GM18909 (cell line): ENCODE measurements around the gene PTPN11.
"Not testable (repeated sequence)": the region's sequence is repeated elsewhere in the genome, so short reads cannot be mapped to it uniquely, and the experiment has no call there.

Source experiments
- ATAC-seq: cut with Tn5 transposase; IDR thresholded peaks from one replicate; pipeline ENCODE4 v1.9.1; 2021; ENCODE audit warnings: mild to moderate bottlenecking; ENCODE audit not compliant: unreplicated experiment, poor library complexity

PTPN11 gene

GRCh38 chr12:112503512-112503911 is 84.8 kb downstream of the PTPN11 start:
- no peak for ATAC-seq

GRCh38 chr12:112506513-112507166 is 87.9 kb downstream of the PTPN11 start:
- no peak for ATAC-seq

DNA sequence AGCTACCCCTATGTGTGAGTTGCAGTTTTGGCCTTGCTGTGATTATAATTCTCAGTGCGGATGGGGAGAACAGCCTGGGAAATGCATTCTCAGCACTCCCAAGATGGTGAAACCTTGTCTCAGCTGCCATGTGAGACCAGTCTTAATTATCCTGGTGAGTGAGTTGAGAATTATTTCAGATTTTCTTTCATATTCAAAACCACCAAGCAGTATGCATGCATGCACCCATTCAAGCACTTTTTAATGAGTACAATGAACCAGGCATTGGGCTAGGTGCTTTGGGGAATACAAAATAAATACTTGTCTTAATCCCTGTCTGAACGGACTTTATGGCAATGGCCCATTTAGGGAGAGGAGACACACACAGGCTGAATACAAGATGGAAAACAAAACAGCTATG is 94.7 kb downstream of the PTPN11 start:
- no peak for ATAC-seq

DNA sequence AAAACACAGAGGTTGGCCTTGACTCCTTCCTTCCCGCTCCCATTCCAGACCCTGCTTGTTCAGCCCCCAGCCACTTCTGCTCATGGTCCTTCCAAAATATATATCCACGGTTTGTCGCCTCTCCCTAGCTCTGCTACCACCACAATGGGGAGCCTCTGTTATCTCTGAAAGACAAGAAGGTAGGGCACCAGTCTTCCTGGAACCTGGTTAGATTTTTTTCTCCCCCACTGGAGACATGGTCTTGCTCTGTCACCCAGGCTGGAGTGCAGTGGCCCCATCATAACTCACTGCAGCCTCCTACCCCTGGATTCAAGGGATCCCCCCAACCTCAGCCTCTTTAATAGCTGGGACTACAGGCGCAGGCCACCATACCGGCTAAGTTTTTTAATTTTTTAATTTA is 95.7 kb downstream of the PTPN11 start:
- no peak for ATAC-seq

- no peak for ATAC-seq
Measured at GRCh38 chr12:112514926-112515642, 96.3 kb downstream of the PTPN11 start.

DNA sequence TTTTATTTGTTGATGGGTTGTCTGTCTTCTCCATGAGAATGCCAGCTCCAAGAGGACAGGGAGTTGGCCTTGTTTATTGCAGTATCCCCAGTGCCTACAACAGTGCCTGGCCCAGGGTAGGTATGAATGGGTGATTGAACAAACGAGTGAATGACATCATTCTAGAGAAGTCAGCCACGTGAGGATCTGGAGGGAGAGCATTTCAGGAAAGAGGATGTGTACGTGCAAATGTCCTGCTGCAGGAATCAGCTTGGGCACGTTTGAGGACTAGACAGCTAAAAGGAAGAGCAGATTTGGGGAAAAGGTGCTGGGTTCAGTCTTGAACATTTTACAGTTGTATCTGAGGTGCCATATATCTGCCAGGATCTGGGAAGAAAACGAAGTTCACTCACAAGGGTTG is 97.1 kb downstream of the PTPN11 start:
- no peak for ATAC-seq

DNA sequence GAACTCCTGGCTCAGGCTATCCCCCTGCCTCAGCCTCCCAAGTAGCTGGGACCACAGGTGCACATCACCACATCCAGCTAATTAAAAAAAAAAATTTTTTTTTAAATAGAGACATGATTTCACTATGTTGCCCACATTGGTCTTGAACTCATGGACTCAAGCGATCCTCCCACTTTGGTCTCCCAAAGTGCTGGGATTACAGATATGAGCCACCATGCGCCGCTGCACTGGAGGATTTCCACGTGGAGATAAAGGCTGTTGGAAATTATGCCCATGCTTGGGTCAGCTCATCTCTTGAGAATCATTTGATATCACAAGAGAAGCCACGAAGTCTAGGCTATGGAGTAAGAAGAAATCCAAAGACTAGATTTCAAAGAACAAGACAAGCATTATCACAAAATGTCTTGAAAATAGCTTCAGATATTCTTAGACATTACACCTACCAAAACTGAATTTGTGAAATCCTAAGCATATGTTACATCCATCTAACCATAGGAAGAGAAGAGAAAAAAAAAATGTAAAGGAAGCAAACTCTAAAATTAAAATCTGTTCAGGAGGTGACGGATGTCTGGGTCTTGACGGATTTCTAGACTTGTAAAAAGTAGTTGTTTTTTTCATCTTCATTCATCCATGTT is 99.1 kb downstream of the PTPN11 start:
- ATAC-seq, result no peak

GRCh38 chr12:112518365-112518735 is 99.6 kb downstream of the PTPN11 start:
- ATAC-seq, result no peak

GRCh38 chr12:112519841-112520340 is 101.1 kb downstream of the PTPN11 start:
- ATAC-seq, result not testable (repeated sequence)

DNA sequence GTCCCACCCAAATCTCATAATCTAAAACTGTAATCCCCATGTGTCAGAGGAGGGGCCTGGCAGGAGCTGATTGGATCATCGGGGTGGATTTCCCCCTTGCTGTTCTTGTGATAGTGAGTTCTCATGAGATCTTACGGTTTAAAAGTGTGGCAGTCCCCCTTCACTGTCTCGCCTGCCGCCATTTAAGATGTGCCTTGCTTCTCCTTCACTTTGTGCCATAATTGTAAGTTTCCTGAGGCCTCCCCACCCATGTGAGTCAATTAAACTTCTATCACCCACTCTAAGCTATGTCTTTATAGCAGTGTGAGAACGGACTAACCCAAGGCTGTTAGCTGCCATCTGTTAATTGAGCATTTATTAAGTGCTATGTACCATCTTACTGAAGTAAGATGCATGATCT is 105.1 kb downstream of the PTPN11 start:
- no peak for ATAC-seq

- ATAC-seq, result no peak
Measured at GRCh38 chr12:112524269-112524668, 105.5 kb downstream of the PTPN11 start.

DNA sequence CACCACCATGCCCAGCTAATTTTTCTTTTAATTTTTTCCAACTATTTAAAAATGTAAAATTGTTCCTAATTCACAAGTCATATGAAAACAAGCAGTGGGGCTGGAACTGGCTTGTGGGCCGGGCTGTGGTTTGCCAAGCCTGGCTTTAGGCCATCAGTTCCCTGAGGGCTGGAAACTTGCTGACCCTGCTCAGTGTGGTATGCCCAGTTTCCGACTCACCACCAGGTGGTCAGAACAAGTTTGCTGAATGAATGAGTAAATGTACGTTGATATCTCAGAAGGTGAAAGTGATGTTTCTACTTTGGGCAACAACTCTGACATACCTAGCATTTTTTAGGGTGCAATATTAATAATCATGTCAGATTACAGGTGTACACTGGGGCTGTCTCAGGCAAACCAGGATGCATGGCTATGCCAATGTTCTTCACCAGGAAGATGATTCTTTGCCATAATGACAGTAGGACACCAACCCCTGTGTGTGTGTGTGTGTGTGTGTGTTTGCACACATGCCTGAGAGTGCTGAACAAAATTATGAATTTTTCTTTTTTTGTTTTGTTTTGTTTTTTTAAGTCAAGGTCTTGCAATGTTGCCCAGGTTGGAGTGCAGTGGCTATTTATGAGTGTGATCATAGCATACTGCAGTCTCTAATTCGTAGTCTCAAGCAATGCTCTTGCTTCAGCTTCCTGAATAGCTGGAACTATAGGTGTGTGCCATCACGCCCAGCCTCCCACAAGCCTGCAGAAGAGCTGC is 106.1 kb downstream of the PTPN11 start:
- ATAC-seq, result no peak

GRCh38 chr12:112525426-112525809 is 106.7 kb downstream of the PTPN11 start:
- no peak for ATAC-seq

GRCh38 chr12:112527082-112527481 is 108.3 kb downstream of the PTPN11 start:
- no peak for ATAC-seq

GRCh38 chr12:112527501-112527900 is 108.8 kb downstream of the PTPN11 start:
- ATAC-seq, result no peak

DNA sequence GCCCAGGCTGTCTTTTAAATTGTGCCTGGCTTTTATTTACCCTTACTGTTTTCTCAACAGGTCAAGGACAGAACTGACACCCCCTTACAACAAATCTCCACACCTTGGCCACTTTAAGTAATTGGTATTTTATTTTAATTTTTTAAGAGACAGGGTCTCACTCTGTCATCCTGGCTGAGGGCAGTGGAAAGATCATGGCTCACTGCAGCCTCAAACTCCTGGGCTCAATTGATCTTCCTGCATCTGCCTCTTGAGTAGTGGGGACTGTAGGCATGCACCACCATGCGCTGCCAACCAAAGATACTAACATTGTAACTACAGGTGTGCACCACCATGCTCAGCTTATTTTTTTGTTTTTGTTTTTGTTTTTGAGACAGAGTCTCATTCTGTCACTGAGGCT is 109.8 kb downstream of the PTPN11 start:
- no peak for ATAC-seq

GRCh38 chr12:112530941-112531340 is 112.2 kb downstream of the PTPN11 start:
- no peak for ATAC-seq

- no peak for ATAC-seq
Measured at GRCh38 chr12:112532106-112532505, 113.4 kb downstream of the PTPN11 start.

DNA sequence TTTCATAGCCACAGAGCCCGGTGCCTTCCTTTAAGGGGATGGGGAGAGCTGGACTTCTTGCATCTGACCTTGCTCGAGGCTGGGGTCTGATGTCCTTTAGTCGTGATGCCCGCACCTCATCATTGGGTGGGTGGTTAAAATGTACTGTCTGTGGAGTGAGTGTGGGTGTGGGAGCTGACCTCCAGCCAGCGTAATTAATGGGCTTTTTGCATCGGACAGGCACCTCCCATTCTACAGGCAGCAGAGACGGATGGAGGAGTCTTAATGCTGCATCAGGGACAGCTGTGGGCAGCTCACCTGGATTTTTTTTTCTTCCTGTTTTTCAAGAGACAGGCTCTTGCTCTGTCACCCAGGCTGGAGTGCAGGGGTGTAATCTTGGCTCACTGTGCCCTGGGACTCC is 114.8 kb downstream of the PTPN11 start:
- no peak for ATAC-seq

DNA sequence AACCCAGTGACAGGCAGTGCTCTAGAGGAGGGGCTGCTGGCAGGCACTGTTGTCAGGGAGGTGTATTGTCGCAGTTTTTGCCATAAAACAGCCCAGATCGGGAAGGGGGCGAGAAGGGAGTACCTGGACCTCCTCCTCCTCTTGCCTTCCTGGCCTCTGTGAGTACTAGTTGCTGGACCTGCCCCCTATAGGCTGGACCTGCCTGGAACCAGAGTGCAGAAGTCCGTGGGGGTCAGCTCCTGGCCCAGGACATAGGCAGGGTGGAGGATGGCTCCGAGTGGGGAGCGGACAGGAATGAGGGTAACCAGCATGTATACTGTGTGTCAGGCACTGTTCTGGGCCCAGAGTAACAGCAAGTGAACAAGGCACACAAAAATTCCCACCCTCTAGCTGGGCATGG is 116.3 kb downstream of the PTPN11 start:
- ATAC-seq, result no peak
